GM19025 (cell line): ENCODE data around the gene TMEM259.

Experiments used
- ATAC-seq: cut with Tn5 transposase; IDR thresholded peaks from one replicate; pipeline ENCODE4 v1.9.1; 2021; ENCODE audit warnings: mild to moderate bottlenecking, low read depth, moderate library complexity; ENCODE audit not compliant: unreplicated experiment

Gene TMEM259

DNA sequence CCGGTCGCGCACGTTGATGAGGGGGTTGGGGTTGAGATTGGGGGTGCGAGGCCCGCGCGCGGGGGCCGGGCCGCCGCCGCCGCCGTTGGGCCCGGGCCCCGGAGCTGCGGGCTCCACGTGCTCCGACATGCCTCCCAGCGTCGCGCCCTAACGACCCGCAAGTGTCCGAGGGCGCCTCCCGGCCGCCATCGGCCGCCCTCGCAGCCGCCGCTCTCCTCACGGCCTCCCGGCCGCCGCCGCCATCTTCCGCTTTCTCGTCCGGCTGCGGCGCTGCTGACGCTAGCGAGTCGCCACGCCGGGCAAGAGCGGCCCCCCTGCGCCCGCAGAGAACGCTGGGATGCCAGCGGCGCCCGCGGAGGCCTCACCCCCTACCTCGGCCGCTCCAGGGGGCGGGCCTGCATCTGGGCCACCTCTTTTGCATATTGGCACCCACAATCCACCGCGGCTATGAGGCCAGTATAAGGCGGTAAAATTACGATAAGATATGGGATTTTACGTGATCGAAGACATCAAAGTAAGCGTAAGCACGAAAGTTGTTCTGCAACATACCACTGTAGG lies at the start of gene TMEM259:
Gene TMEM259 (minus strand): TSS at position 256 of the 558 bp plus-strand sequence. CDS start 127 bp downstream, at position 129.
- ATAC-seq, result peak; percentile 73

DNA sequence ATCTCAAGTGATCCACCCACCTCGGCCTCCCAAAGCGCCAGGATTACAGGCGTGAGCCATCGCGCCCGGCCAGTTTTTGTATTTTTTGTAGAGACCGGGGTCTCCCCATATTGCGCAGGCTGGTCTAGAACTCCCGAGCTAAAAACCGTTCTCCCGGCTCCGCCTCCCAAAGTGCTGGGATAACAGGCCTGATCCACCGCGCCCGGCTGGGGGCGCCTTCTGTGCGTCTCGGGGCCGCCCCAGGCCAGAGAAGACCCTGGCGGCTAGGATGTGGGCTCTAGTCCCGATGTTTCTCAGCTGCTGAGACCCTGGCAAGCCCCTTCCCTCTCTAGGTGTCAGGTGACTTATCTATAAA lies 49.6 kb upstream of the TMEM259 start:
- no peak for ATAC-seq

DNA sequence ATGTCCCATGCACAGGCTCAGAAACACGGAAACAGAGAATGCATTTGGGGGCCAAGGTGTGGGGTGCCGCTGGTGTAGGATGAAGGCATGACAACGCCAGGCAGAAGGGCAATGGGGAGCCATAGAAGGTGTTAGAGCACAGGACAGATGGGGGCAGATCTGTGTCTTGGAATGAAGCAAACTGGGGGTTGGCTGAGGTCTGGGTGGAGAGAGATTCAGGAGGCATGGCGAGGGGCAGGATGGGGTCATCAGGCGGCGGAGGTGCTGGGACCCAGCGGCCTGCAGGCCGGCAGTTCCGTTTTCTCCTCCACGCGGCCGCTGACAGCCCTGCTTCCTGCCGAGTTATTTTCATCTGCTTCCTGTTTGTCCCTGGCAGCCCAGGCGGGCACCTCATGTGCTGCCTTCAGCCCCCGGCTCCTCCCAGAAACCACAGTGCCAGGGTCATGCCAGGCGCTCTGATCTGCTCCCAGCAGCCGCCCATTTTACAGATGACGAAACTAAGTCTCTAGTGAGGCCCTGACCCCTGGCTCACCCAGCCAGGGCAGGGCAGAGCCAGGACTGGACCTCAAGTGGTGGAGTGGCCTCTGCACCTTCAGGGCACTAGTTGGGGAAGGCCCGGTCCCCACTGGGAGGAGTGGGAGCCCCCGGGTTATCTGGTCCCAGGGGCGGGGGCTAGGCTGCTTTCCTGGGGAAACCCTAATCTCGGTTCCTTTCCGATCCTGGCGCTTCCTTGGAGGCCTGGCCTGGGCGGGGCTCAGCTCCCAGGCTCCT lies 48.3 kb upstream of the TMEM259 start:
- no peak for ATAC-seq

DNA sequence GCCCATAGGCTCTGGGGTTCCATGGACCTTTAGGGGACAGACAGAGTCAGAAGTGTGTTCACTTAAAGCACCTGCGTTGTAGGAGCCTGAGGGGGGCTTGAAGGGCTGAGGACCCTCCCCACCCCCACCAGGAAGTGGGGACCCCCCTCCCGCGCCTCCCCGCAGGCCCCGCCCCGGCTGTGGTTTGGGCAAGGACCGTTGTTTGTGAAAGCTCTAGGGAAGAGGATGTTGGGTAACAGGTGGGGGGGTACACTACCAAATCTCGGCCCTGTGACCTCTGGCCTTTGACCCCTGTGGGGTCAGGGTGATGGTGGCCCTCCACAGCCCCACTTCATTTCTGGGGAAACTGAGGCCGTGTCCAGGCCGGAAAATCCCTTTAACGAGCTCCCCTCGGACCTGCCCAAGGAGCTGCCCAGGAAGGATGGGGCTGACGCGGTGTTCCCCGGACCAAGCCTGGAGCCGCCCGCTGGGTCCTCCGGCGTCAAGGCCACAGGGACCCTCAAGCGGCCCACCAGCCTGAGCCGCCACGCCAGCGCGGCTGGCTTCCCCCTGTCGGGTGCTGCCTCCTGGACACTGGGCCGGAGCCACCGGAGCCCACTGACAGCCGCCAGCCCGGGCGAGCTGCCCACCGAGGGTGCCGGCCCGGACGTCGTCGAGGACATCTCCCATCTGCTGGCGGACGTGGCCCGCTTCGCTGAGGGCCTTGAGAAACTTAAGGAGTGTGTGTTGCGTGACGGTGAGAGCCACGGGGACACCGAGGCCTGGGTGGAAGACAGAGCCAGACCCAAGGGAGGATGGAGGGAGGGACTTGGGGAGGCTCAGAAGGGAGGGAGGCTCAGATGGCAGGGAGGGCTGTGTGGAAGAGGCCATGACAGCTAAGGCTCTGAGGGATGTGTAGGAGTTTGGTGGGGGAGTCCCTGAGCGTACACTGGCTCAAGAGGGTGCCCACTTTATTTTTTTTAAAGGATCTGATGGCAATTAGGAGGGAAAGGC lies 47.4 kb upstream of the TMEM259 start:
- no peak for ATAC-seq

DNA sequence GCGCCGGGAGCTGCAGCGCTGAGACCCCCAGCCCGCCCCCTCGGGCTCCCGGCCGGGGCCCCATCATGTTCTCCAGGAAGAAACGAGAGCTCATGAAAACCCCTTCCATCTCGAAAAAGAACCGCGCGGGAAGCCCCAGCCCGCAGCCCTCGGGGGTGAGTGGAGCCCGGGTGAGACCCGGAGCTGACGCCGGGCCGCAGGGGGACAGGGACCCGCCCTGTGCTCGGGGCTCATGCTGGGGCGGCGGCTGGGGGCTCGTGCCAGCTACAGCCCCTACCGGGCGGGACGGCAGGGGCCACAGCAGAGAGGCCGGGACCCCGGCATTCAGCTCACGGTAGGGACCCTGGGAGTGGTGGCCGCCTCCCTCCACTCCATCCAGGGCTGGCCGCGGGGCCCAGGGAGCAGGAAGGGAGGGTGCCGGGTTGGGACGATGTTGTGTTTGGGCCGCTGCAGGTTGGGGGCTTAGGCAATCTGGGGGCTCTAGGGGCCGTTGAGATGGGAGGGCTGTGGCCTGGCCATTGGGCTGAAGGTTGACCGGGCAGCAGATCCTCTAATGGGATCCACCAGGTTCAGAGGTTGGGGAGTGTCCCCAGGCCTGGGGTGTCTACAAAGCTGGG lies 46.5 kb upstream of the TMEM259 start:
- peak; percentile 7 for ATAC-seq

DNA sequence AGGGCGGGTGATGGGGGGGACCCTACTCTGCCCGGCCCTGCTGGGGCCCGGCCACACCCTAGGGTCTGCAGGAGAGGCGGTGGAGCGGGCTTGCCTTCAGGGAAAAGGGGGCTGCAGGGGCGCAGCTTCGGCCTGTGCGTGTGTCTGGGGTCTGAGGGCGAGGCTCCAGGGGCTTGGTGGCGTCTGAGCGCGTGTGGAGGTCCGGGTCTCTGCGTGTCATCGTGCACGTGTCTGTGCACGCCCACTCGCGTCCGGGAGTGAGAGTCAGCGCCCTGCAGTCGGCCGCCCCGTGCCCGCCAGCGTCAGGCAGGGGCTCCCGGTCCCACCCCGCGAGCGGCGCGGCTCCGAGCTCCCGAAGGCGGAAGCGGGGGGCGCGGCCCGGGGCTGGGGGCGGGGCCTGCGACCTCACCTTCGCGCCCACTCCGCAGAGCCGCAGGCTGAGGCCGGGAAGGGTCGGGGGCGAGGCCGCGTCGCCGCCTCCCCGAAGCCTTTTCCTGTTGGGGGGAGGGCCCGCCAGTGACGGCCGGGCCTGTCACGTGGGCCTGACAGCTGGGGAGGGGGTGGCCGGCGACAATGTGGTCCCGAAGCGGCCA lies 45.9 kb upstream of the TMEM259 start, which contains the start of gene ARHGAP45:
Gene ARHGAP45 (plus strand): TSS at position 420 of the 593 bp plus-strand sequence. CDS start 239 bp downstream, outside the sequence.
- ATAC-seq, result peak; percentile 38

DNA sequence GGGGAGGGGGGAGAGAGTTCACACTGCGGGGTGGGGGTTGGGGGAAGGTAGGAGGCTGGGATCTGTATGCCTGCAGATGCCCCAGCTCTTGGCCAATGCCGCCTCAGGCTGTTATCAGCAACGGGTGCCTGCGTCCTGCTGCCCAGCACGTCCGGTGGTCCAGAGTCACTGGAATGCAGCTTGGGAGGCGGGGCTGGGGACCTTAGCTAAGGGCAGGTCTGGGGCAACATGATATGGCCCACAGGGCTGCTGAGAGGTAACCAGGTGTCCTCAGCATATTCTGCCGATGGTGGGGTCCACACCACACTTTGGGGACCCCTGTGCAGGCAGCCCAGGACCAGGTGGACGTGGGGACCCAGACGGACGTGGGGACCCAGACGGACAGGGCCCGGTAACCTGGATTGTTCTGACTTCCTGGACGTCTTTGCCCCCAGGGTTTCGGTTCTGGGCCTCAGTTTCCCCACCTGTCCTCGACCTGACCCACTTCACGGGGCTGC lies 45.4 kb upstream of the TMEM259 start:
- no peak for ATAC-seq

DNA sequence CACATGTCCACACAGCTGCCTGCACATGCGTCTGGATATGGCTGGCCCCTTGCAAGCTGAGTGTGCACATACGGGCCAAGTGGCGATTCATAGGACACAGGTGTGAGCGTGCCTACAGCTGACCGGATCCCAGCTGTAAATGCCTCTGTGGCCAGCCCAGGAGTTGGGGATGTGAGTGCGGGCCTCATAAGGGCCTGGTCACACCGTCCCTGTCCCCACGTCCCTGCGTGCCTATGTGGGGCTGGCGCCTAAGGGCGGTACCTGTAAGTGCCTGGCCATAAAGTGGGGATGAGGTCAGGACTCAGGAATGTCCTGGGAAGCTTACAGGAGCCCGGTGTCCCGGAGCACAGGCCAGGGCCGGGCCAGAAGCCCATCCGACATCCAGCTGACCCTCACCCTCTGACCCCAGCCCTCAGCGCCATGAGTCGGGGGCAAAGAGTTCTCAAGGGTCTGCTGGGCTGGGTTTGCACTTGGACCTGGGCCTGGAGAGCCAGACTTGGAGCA lies 44.7 kb upstream of the TMEM259 start:
- ATAC-seq, result no peak

DNA sequence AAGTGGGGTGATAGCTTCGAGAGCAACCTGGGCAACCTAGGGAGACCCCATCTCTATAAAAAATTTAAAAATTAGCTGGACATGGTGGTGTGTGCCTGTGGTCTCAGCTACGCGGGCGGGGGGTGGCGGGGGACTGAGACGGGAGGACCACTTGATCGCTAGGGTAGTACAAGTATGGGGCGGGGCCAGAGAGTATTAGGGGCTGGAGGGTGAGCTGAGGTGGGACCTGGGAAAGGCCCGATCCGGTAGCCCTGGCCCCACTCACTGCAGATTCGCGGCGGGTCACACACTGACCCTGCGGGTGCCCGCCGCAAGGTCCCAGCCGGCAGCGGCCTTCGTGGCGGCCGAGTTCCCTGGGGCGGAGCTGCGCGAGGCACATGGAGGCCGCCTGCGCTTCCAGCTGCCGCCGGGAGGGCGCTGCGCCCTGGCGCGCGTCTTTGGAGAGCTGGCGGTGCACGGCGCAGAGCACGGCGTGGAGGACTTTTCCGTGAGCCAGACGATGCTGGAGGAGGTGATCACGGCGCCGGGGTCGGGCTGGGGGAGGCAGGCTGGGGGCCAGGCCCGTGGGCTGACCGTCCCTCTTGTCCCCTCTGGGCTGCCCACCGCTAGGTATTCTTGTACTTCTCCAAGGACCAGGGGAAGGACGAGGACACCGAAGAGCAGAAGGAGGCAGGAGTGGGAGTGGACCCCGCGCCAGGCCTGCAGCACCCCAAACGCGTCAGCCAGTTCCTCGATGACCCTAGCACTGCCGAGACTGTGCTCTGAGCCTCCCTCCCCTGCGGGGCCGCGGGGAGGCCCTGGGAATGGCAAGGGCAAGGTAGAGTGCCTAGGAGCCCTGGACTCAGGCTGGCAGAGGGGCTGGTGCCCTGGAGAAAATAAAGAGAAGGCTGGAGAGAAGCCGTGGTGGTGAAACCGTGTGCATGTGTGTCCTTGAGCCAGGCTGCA lies 44.0 kb upstream of the TMEM259 start:
- peak; percentile 37 for ATAC-seq

DNA sequence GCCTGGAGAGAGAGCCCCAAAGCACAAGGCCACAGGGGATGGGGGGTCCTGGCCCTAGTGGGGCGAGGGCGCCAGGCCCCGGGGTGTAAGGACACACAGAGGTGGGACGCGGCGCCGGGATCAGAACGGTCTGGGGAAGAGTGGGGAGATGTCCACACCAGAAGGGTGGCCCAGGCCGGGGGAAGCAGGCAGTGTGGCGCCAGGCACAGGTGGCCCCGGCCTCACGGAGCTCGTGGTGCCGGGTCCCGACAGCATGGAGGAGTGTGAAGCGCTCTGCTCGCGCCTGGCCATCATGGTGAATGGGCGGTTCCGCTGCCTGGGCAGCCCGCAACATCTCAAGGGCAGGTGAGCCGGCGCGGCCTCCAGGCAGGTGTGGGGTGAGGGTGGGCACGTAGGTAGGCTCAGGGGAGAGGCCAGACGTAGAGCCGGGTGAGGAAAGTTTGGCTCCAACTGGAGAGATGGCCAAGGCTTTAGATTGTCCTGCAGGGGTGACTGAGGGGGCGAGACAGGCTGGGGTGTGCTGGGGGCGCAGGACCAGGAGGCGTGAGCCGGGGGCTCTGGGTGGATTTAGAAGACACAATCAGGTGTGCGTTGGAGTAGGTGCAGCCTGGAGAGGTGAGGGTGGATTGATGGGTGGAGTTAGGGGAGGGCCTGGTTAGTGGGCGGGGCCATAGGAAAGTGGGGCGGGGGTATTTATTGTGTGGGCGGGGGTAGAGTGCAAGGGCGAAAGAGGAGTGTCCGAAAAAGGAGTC lies 43.2 kb upstream of the TMEM259 start:
- ATAC-seq, result no peak

DNA sequence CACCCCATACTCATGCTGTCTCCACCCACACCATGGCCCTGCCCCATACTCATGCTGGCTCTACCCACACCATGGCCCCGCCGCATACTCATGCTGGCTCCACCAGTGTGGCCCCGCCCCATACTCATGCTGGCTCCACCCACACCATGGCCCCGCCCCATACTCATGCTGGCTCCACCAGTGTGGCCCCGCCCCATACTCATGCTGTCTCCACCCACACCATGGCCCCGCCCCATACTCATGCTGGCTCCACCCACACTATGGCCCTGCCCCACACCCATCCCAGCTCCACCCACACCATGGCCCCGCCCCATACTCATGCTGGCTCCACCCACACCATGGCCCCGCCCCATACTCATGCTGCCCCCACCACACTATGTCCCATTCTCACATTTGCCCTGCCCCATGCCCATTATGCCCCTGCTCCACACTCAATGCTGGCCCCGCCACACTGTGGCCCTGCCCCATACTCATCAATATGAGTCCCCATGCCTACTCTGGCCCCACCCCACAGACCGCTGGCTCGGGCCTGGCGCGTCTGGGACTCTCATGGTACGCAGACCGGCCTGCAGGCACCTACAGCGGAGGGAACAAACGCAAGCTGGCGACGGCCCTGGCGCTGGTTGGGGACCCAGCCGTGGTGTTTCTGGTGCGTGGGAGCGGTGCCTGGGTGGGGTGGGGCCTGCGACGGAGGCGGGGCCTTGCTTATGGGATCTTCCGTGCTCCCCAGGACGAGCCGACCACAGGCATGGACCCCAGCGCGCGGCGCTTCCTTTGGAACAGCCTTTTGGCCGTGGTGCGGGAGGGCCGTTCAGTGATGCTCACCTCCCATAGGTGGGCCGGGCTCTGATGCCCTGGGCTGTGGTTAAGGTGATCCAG lies 42.3 kb upstream of the TMEM259 start:
- ATAC-seq, result no peak

DNA sequence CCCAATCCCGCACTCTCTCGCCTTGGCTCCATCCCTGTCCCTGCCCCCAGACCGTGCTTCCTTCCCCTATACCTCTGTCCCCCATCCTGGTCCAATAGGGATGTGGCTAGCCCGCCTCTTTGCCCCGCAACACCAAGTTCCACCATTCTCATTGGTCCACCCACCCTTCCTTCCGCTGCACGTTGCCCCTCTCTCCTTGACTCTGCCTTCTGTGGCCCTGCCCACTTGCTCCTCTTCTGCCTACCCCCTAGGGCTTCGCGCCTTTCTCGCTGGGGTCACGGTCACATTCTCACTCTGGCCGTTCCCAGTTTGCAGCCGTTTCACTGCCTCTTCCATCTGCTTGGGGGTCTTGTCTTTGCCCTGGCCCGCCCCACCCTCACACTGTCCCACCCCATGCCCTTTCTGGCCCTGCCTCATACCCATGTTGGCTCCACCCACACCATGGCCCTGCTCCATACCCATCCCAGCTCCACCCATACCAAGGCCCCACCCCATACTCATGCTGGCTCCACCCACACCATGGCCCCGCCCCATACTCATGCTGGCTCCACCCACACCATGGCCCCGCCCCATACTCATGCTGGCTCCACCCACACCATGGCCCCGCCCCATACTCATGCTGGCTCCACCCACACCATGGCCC lies 41.6 kb upstream of the TMEM259 start:
- no peak for ATAC-seq

DNA sequence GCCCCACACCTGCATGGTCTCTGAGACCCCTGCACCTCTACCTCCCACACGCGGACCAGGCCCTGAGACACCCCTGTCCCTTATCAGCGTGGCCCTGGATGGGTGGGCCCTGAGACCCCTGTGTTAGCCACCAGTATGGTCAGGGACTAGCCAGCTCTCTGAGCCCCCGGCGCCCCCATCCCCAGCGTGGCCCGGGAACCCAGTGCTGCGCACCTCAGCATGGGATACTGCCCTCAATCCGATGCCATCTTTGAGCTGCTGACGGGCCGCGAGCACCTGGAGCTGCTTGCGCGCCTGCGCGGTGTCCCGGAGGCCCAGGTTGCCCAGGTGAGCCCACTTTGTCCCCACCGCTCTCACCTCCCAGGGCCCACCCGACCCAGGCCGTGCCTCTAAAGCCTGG lies 41.1 kb upstream of the TMEM259 start:
- no peak for ATAC-seq

DNA sequence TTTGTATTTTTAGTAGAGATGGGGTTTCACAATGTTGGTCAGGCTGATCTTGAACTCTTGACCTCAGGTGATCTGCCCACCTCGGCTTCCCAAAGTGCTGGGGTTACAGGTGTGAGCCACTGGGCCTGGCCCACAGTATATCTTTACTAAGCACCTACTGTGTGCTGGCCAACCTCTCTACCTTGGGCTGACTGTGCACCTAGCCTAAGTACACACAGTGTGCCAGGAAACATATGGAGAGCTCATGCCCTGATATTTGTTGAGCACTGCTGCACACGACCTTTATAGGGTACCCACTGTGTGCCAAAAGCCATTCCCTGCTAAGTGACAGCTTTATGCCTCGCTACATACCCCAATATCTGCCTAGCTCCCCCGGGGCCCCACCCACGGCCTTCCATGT lies 39.8 kb upstream of the TMEM259 start:
- no peak for ATAC-seq

DNA sequence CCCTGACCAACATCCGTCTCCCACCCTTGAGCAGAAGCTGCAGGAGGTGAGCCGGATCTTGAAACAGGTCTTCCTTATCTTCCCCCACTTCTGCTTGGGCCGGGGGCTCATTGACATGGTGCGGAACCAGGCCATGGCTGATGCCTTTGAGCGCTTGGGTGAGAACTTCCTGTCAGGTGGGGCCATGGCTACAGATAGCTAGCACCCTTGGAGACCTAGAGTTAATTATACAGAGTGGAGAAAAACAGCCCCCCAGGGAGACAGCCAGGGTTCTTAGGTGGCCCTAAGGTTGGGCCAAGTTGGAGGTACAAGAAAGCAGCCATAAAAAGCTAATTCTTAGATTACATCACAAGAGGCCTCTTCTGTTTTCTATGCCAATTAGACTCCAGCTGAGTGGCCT lies 37.2 kb upstream of the TMEM259 start:
- no peak for ATAC-seq

DNA sequence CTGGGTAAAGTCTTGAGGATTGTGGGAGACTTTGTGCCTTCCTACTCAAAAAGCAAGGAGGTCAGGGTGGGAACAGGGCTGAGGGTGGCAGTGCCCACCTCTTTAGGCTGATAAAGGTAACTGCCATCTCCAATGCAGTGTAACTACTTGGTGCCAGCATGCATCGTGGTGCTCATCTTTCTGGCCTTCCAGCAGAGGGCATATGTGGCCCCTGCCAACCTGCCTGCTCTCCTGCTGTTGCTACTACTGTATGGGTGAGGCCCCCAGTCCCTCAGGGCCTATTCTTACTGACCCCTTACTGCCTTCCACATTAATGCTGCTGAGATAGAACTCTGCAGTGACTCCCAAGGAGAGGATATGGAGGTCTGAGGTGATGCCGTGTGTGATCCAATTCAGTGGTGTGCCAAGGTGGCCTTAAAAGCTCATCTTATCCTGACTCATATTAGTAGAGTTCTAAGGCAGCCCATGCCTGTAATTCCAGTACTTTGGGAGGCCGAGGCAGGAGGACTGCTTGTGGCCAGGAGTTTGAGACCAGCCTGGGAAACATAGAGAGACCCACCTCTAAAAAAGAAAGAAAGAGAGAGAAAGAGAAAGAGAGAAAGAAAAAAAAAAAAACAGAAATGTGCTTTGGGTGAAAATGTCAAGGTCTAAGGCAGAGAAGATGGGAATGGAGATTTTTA lies 36.4 kb upstream of the TMEM259 start:
- ATAC-seq, result no peak
